NCI-H1105 treated with DMSO at 0.1 percent for 48 hours (cell line): ENCODE data around the gene PIM3.

Source experiments
- DNase-seq: peaks from one replicate; lab custom pipeline; 2025; lab: John Stamatoyannopoulos, UW

The PIM3 gene

DNA sequence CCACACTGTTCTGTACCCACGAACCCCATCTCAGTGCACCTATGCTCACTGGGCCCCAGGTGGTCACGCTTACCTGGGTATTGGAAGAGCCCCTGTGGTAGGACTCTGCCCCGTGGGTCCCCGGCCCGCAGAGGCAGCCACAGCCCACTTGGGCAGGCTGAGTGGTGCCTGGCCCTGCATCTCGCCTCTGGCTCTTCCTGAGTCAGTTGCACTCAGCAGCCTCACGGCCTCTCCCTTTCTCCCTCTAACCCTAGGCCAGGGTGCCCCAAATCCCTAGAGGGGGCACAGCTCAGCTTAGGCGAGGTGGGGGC, 32.4 kb upstream of the PIM3 start:
- no peak for DNase-seq

DNA sequence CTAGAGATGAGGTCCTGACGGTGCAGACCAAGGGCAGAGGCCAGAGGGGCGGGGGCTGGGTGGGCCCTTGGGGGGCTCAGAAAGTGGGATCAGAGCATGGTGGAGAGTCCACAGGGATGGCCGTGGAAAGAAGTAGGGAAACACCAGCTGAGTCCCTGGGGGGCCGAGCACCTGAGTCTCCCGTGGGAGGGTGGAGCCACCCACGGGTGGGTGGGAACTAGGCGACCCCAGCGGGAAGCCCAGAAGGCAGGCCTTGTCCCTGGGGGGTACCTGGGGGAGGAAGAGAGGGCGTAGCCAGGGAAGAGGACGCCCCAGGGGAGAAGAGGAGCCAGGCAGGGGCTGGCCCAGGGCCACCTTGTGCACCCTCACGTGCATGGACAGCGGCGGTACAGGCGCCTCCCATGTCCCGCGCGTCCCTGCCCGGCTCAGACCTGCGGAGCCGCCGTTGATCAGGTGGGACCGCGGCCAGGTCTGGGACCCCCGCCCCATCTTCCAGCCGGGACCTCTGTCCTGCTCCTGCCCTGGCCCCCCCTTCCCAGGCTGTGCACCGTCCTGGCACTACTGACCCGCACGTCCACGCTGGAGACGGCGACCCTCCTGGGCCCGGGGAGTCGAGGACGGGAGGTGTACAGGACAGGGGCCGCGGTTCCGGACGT, 31.9 kb upstream of the PIM3 start:
- no peak for DNase-seq

DNA sequence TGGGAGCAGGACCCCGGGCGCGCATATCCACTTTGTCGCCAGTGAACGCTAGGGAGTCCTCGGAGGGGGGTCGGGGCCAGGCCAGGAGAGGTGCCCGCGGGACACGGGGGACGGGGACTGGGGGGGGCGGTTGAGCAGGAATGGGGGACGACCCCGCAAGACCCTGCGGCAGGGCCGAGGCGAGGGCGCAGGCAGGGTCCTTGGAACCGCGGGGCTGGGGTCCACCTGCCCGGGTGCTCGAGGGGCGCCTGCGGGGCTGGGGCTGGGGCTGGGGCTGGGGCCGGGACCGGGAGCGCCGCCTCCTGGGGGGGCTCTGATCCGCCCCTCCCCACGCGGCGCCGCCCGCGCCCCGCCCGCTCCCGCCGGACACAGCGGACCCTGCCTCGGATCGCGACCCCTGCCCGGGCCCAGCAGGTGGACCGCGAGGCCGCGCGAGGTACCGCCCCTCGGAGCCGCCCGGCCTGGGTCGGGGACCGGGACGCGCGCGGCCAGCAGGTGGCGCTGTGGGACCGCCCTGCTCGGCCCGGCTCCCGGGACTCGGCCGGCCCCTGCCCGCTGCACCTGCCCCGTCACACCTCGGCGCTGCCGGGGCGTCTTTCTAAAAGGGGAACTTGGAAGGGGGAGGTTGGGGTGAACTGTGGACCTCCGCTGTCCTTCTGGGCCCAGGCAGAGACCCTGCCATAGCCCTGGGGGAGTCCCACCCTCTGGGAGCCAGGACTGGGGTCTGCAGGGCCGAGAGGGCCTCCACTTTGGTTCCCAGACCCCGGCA, 31.2 kb upstream of the PIM3 start:
- DNase-seq, result peak; percentile 6

DNA sequence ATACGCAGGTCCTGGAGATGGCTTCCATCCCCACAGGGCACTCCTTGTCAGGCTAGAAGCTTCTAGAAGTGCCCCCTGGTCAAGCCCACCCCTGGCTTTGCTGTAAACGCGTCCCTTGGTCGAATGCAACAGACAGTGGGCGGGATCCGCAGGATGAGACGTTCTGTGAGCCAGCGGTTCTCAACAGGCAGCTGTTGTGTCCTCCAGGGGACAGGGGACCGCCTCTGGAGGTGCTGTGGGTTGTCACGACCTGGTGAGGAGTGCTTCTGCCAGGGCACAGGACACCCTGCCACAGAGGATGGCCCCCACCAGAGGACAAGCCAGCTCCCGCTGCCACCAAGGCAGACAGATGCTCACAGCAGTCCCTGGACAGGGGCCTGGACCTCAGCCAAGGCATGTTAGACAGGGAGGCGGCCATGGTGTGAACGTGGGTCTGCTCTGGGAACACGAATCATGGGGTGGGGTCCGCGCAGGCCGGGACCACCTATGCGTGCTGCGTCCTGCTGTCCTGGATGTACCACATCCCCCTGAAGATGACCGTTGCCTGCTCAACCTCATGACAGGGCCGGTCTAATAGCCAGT, 30.5 kb upstream of the PIM3 start:
- DNase-seq, result no peak

DNA sequence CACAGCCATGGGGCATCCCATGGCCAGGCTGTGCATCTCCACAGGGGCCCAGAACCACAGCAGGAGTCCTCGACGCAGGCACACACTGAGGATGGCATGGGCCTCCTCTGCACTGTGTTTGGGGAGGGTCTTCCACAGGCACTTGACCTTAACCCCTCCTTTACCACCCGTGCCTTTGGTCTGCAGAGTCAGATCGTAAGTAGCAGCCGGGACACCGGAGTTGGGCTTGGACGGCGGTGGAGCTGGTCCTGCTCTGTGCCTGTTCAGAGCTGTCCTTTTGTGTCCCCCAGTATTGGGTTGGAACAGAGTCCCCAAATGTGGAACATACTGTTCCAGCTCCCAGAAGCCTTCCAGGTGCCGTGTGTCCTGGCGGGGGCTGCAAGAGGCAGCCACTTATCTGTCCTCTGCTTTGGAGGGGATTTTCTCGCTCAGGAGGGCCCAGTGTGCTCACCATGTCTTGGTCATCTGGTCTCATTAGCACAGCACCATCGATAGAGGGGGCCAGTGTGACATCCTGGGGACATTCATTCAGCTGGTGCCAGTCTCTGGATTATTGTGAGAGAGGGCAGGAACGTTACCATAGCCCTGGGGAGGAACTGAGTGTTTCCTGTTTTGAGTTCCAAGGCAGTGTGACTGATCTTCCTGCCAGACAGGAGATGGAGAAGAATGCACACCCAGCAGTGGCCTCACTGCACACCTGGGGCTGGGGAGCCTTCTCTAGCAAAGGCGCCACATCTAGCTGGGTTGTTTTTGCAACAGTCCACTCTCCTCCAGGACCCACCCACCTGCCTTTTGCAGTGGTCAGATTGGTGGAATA, 29.8 kb upstream of the PIM3 start:
- peak; percentile 34 for DNase-seq

DNA sequence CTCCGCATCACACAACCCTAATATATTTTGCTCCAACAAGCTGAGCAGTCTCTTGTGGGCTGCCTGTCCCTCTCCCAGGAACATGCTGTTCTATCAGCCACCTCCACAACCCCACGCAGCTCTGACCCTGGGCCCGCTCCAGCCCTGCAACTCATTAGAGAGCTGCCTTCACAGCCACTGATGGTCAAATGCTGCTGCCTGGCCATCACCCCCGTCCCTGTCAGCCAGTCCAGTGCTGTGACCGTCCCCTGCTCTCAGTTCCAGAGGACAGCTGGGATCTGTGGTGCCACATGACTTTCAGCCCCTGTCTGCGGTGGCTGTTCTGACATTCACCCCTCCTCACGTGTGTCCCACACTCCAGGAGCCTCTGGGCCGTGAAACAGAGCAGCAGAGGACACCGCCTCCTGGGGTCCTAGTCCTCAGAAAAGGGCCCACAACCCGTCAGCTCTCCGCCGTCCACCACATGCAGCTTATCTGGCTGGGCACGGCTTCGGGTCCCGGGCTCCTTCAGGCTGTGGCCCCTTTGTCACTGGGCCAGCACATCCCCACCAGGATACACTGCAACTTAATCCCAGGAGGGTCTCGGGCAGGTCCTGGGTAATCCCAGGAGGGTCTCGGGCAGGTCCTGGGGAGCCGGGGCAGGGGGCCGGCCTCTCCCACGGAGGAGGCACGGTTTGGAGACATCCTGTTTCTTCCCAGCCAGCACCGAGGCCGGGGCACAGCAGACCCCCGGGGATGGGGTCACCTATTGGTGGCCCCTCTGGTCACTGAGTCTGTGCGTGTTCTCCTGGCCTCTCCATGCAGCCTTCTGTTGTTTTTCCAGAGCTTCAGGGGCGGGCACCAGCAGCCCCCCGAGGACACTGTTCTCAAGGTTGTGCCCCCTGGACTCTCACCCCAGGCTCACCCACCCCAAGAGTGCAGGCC, 27.1 kb upstream of the PIM3 start:
- no peak for DNase-seq

DNA sequence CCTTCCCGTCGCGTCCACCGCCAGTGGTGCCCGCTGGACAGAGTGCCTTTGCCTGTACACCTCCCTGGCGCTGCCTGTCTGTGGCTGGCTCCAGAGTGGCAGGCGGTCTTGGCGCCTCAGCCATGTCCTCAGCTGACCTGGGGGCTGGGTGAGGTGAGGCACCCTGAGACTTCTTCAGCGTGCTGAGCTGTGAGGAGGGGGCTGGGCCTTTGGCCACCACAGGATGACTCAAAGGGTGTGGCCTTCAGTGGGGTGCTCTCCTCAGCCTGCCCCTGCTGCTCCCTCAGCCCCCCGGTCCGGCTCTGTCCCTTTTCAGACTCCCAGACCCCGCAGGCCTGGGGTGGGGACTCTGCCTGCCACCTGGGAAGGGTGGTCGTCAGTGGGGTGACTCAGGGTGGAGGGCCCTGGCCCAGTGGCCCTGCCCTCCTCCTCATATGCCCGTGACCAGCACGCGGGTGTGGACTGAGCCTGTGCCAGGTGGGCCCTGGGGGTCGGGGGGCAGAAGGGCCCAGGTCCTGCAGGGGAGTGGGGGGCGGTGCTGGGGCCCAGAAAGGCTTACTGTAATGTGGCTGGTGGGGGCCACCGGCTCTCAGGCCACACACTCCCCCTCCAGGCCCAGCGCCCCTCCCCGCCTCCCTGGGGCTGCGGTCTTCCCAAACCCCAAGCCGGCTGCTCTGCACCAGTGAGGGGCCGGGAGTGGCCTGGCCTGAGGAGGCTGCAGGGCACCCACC, 26.2 kb upstream of the PIM3 start:
- DNase-seq, result no peak

DNA sequence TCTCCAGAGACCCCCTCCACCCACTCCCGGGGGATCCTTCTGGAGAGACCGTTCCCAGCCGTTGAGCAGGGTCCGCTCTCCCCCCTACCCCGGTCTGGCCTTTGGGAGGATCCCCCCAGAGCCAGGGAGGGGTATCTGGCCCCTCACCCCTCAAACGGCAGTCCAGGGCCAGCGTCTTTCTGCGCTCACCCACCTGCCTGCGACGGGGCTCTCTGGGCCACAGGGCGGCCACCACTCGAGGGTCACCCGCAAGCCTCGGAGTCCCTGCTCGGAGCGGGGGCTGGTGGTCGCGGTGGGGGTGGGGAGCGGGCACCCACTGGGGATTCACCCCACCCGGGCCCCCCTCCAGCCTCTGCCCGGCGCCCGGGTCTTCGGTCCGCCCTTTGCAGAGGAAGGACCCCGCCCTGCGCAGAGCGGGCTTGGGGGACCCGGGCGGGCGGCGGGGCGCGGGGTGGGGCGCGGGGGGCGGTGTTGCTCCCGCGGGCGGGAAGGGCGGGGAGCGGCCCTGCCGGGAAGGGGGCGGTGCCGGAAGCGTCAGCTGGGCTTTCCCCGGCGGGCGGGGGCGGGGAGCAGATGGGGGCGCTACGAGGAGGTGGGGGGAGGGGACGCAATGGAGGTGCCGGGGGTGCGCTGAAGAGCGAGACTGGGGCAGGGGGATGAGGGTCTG, 25.5 kb upstream of the PIM3 start:
- no peak for DNase-seq

DNA sequence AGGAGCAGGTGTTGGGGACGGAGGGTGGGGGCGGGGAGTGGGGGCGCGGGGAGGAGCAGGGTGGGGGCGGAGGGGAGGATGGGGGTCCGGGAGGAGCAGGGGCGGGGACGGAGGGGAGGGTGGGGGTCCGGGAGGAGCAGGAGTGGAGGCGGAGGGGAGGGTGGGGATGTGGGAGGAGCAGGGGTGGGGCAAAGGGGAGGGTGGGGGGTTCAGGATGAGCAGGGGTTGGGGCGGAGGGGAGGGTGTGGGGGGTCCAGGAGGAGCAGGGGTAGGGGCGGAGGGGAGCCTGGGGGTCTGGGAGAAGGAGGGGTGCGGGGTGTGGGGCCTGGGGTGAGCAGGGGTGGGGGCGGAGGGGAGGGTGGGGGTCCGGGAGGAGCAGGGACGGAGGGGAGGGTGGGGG, 25.0 kb upstream of the PIM3 start:
- no peak for DNase-seq

DNA sequence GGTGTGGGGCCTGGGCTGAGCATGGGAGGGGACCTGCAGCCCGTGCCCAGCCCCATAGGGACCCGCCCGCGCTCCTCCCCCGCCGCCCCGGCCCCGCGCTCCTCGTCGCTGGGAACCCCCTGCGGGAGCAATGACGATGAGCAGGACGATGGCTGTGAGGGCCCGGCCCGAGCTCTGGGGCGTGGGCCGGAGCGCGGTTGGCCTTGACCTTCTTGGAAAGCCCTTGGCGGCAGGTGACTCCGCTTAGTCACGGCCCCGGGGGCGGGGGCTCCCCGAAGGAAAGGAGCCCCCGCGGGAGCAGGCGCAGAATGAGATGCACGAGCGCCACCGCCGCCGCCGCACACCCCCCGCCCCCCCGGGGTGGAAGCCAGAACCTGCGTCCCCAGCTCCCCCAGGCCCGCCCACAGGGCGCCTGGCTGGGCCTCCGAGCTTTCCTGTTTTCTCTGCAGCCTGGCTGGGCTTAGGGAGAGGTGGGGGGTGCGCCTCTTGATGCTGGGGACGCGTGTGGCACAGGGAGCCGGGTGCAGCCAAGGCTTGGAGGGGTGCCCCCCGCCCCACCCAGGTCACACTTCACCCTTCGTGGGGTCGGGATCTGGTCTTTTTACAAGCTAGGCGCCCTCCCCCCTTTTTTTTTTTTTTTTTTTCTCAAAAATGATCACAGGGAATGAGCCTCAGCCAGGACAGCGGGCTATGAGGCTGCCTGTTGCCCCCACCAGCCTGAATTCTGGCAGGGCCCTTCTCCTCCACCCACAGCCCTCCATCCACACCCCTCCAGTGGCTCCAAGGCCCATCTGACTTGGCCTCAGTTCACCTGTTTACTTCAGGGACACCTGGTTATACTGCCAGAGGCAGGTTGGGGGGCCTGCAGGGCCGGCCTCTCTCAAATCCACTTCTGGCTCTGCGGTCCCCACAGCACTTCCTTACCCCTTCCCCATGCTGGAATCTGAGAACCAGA, 24.3 kb upstream of the PIM3 start:
- DNase-seq, result peak; percentile 12

DNA sequence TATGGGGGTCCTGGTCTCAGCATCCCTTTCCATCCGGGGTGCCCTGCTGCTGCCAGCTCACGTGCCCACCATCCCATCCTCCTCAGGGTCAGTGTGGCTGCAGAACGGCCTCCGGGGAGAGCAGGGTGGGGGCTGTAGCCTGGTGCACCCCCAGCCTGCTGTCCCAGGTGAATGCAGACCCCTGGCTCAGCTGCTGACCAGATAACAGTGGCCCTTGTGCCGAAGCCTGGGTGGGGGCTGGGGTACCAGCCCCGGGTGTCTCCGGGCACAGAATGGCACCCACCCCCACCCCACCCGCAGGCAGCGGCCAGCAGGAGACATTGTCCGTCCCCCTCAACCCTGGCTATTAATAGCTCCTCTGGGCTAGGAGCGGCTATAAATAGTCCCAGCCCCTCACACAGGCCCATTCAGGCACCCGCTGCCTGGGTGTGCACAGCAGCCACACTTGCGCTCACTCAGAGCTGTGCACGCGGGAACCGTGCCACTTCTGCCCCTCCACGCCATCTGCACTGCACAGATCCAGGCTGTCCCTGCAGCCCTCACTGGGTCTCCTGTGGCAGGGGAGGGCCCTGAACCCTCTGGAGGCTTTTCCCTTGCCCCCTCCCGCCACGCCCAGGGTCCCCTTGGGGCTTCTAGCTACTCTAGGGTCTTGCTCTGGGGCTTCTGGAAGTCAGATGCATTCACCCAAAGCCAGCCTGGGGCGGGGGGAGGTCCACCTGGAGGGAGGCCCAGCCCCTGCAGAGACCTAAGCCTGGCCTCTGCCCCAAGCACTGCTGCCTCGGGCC, 23.4 kb upstream of the PIM3 start:
- no peak for DNase-seq

DNA sequence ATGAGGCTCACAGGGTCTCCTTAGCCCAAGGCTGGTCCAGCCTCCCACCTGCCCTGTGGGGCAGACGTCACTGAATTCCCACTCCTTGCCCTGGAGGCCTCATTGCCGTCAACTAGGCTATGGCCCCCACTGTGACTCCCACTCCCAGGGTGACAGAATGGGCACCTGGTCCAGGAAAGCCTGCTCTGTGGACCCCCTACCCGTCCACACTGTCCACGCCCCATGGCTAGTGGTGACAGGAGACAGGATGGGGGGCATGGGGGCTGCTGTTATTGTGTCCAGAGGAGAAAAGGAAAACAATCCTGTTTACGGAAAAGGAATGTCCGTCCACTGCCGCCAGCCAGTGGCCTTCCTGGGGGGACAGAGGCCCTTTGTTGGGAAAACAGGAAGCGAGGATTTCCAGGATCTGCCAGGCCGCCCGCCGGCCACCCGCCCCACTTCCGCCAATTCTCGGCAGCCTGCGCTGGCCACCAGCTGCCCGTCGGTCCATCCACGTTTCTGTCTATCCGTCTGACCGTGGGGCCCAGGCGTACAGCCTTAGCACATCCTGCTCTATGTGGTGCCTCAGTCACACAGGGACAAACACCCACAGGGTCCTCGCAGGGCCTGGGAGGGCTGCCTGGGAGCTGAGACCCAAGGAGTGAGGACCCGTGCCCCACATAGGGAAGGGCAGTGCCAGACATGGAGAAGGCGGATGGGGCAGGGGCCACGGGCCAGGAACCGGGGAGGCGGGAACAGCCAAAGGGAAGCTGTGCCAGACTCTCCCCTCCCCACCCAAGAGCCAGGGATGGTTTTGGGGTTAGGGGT, 22.6 kb upstream of the PIM3 start:
- no peak for DNase-seq

DNA sequence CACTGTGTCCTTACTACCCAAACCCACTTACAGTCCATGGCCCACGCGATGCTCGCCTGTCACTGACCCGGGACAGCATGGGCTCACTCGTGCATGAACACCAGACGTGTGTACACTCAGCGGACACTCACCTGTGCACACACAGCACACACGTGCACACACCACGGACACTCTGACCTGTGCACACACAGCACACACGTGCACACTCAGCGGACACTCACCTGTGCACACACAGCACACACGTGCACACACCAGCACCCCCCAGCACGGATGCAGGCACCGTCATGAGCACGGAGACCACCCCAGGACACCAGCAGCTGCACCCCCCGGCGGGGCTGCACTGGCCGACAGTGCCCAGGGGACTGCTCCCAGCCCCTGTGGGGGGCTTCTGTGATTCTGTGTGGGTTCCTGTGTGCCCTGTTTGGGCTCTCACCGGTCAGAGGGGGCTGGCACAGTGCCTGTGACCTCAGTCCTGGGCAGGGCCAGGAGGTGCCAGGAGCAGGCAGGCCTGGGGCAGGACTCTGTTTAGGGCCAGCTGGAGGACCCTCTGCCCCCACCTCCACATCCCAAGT, 21.9 kb upstream of the PIM3 start:
- DNase-seq, result no peak

DNA sequence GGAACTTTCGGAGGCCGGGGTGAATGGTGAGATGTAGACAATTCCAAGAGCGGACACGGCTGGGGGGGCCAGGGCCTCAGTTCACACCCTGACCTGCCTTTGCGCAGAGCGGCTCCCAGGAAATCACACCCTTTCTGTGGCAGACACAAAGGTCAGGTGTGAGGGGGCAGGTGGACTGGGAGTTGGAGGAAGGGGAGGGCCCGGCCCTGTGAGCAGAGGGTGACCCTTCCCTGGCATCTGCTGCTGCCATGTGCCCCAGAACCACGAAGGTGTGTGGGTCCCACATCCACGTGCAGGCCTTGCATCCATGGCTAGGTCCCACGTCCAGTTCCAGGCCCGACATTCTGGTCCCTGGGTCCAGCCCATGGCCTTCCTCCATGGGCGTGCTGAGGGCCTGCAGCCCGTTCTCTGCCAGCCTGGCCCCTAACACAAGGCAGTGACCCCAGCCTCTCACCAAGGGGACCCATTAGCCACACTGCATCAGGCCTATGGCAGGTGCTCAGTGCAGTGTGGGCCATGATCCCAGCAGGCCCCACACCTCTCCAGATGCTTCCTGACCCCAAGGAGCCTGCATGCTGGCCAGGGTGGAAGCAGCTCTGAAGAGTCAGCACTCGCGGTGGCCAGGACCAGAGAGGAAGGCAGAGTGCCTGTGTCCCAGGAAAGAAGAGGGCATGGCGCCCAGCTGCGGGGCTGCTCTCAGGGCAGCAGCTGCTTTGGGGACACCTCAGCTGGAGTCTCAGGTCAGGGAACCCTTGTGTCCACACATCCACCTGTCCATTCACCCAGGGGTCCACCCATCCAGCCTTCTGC, 18.9 kb upstream of the PIM3 start:
- DNase-seq, result no peak

DNA sequence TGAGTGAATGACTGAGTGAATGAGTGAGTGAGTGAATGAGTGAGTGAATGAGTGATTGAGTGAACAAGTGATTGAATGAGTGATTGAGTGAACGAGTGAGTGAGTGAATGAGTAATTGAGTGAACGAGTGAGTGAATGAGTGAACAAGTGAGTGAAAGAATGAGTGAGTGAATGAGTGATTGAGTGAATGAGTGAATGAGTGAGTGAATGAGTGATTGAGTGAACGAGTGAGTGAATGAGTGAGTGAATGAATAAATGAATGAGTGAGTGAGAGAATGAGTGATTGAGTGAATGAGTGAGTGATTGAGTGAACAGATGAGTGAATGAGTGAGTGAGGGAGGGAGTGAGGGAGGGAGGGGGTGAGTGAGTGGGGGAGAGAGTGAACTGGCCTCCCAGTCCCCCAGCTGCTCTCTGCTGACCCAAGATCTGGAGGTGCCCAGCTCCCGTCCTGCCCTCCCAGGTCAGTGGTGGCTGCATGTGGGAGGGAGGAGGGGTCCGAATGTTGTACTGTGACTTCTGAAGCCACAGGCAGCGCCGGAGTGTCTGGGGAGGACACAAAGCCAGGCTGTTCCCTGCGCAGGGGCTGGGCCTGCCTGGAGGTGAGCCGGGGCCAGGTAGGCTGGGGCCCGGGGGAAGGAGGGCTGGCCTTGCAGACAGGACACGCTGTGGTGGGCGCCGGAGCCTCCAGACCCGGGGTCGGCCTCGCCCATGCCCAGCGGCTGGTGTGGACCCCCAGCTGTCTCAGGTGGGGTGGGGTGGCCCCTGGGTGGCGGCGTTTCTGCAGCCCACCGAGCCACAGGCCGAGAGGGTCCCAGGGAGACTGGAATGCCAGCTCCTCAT, 17.8 kb upstream of the PIM3 start:
- no peak for DNase-seq

DNA sequence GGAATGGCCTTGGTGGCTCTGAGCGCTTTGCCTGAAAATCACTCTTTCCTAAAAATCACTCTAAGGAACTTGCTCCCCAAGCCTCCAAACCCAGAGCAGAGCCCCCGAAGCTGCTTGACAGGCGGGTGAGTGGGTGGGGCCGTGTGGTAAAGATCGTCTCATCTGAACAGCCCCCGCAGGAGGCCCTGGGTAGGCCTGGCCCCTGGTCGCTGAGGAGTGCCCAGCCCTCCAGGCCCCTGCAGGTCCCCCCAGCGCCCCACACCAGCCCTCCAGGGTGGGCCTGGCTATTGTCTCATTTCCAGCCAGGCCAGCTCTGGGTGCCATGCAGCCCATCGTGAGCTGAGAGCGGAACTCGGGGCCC, 17.2 kb upstream of the PIM3 start:
- DNase-seq, result no peak
